GM12874 (cell line): ENCODE results near the gene SLCO3A1.

Source experiments
- CTCF ChIP-seq: IDR thresholded peaks from 2 replicates; pipeline ENCODE4 v1.5.1; 2011; ENCODE audit warnings: low read depth, mild to moderate bottlenecking, control low read depth, low read length, moderate library complexity; ENCODE audit not compliant: insufficient read depth

SLCO3A1 gene

GRCh38 chr15:91852741-91853510 lies 582 bp upstream of the SLCO3A1 start:
- peak; percentile 91 for TF ChIP-seq CTCF

GRCh38 chr15:91853948-91854638 lies 585 bp downstream of the SLCO3A1 start:
- no peak for TF ChIP-seq CTCF

GRCh38 chr15:91854639-91854990 lies 1.1 kb downstream of the SLCO3A1 start:
- TF ChIP-seq CTCF: no peak

GRCh38 chr15:91855241-91855640 lies 1.7 kb downstream of the SLCO3A1 start:
- TF ChIP-seq CTCF: no peak

GRCh38 chr15:91855684-91856489 lies 2.4 kb downstream of the SLCO3A1 start:
- no peak for TF ChIP-seq CTCF

GRCh38 chr15:91857224-91857585 lies 3.7 kb downstream of the SLCO3A1 start:
- no peak for TF ChIP-seq CTCF

- TF ChIP-seq CTCF: no peak
Observed at GRCh38 chr15:91857772-91858171, 4.3 kb downstream of the SLCO3A1 start.
